ENCODE measurements around the gene CUL3.

- no peak for TF ChIP-seq CTCF (IDR thresholded peaks at IDR 0.05; ENCODE audit: insufficient read depth, low read depth, low read length)
- TF ChIP-seq EZH2 (IDR thresholded peaks at IDR 0.05; ENCODE audit: insufficient read depth, low read length), result no peak
These were observed 123.8 kb downstream of the CUL3 start for GRCh38 chr2:224461391-224461790.

All from astrocyte (in vitro differentiated cells and primary cell).